Sciatic nerve (tissue), 2 donors: Measurements from ENCODE around the gene KDM4B. TPM values are rescaled to one million over a fixed set of nuclear protein-coding genes. Genes with fewer than 3 reads are reported as not detected.

Experiments
- ATAC-seq: fragments of 200-7000 bp; cut with Tn5 transposase; one replicate; pipeline ENCODE4 v1.9.1; 2020; ENCODE audit warnings: mild to moderate bottlenecking, moderate library complexity
- DNase-seq: peaks from one replicate; pipeline ENCODE4 v3.0.0-alpha.2; 2020; ENCODE audit warnings: low spot score
- intact Hi-C: fragments of 100-400 bp; cut with DNase I; formaldehyde crosslinking; loops from one replicate; pipeline ENCODE4 v1.14.2; 2022
- total RNA-seq: library from RNA; stranded (reverse); fragmentation: NEBNext Ultra II Directional; extraction: Animal tissue kit (Norgen Biotek cat#: 25700); gene quantifications from one replicate; pipeline ENCODE4 v1.2.1, GENCODE V29; 2021
- donor health status: DM: no; HTN: no; CAD: no.
- donor health status: DM: no; HTN: no; CAD: no.

The KDM4B gene
- total RNA-seq, 1 donor from 2014 or later, result 60.1 TPM

GRCh38 chr19:5104871-5105351 is 136.0 kb downstream of the KDM4B start:
- intact Hi-C loops, result loop anchor here (5.0 kb wide), 1 partner anchor 1297 kb away; no protein-coding TSS in a partner anchor
- ATAC-seq (peak; percentile 21), DNase-seq (no peak)

GRCh38 chr19:5106191-5106726 is 137.3 kb downstream of the KDM4B start:
- DNase-seq (no peak), ATAC-seq (no peak)
- intact Hi-C loops, result no loop called here

GRCh38 chr19:5106971-5107370 is 138.1 kb downstream of the KDM4B start:
- intact Hi-C loops, result no loop called here
- ATAC-seq, result no peak
- DNase-seq, result no peak

GRCh38 chr19:5107432-5108122 is 138.7 kb downstream of the KDM4B start:
- no peak for ATAC-seq
- intact Hi-C loops, result no loop called here
- no peak for DNase-seq

- DNase-seq (no peak), ATAC-seq (no peak)
- intact Hi-C loops, result no loop called here
These were observed 139.2 kb downstream of the KDM4B start for GRCh38 chr19:5108123-5108596.

- ATAC-seq (no peak), DNase-seq (no peak)
- intact Hi-C loops, result no loop called here
These were observed 140.0 kb downstream of the KDM4B start for GRCh38 chr19:5108866-5109265.

GRCh38 chr19:5109560-5109959 is 140.6 kb downstream of the KDM4B start:
- intact Hi-C loops, result no loop called here
- ATAC-seq (no peak), DNase-seq (no peak)

- intact Hi-C loops, result no loop called here
- no peak for ATAC-seq
These were observed 141.6 kb downstream of the KDM4B start for GRCh38 chr19:5110546-5110945.

GRCh38 chr19:5111051-5111450 is 142.1 kb downstream of the KDM4B start:
- ATAC-seq (no peak), DNase-seq (no peak)
- intact Hi-C loops, result no loop called here

More at GRCh38 chr19:5110546-5110945, 141.6 kb downstream of the KDM4B start:
- DNase-seq, result no peak

GRCh38 chr19:5112175-5112574 is 143.3 kb downstream of the KDM4B start:
- ATAC-seq (no peak), DNase-seq (no peak)
- intact Hi-C loops, result no loop called here

GRCh38 chr19:5112681-5113575 is 144.0 kb downstream of the KDM4B start:
- intact Hi-C loops, result no loop called here
- DNase-seq (no peak), ATAC-seq (no peak)

GRCh38 chr19:5113633-5114586 is 145.0 kb downstream of the KDM4B start:
- intact Hi-C loops, result no loop called here
- DNase-seq (no peak), ATAC-seq (no peak)

GRCh38 chr19:5114727-5115126 is 145.8 kb downstream of the KDM4B start:
- ATAC-seq (no peak), DNase-seq (no peak)
- intact Hi-C loops, result no loop called here

GRCh38 chr19:5115351-5115750 is 146.4 kb downstream of the KDM4B start:
- ATAC-seq (no peak), DNase-seq (no peak)
- intact Hi-C loops, result no loop called here

GRCh38 chr19:5115771-5116202 is 146.9 kb downstream of the KDM4B start:
- DNase-seq (no peak), ATAC-seq (peak; percentile 79)
- intact Hi-C loops, result no loop called here

- DNase-seq (no peak), ATAC-seq (no peak)
- intact Hi-C loops, result no loop called here
These were observed 147.4 kb downstream of the KDM4B start for GRCh38 chr19:5116292-5116691.

- ATAC-seq (no peak), DNase-seq (no peak)
- intact Hi-C loops, result no loop called here
These were observed 148.5 kb downstream of the KDM4B start for GRCh38 chr19:5117421-5117820.

GRCh38 chr19:5118026-5118425 is 149.1 kb downstream of the KDM4B start:
- ATAC-seq, result no peak
- DNase-seq, result no peak
- intact Hi-C loops, result no loop called here
